Mesothelial cell of epicardium (in vitro differentiated cells): ENCODE data around the gene SDSL. TPM values are rescaled to one million over a fixed set of nuclear protein-coding genes. Genes with fewer than 3 reads are reported as not detected.

Experiments
- DNase-seq, 2 experiments: peaks; one replicate each; pipeline ENCODE4 v3.0.0; 2021; ENCODE audit warnings: low spot score in 2 of 2; ENCODE audit not compliant: unreplicated experiment in 2 of 2
- H3K27ac Mint-ChIP-seq: 2 replicates; pipeline ENCODE4 v1.8.0; 2021; ENCODE audit warnings: mixed read lengths
- H3K27me3 Mint-ChIP-seq: 2 replicates; pipeline ENCODE4 v1.8.0; 2021; ENCODE audit warnings: low read depth, mixed read lengths
- H3K36me3 Mint-ChIP-seq: 2 replicates; pipeline ENCODE4 v1.8.0; 2021; ENCODE audit warnings: mixed read lengths
- H3K4me1 Mint-ChIP-seq: 2 replicates; pipeline ENCODE4 v1.8.0; 2021; ENCODE audit warnings: mixed read lengths
- H3K4me3 Mint-ChIP-seq: 2 replicates; pipeline ENCODE4 v1.8.0; 2021; ENCODE audit warnings: mild to moderate bottlenecking, moderate library complexity, mixed read lengths
- H3K9me3 Mint-ChIP-seq: 2 replicates; pipeline ENCODE4 v1.8.0; 2021; ENCODE audit warnings: mixed read lengths
- CTCF ChIP-seq: fragments of 200-600 bp; sonication (generic); IDR thresholded peaks from one replicate; pipeline ENCODE4 v1.5.0; 2021; ENCODE audit warnings: antibody characterized with exemption; ENCODE audit not compliant: unreplicated experiment
- total RNA-seq: library from RNA; stranded (reverse); gene quantifications from 3 replicates; pipeline ENCODE4 v1.2.1, GENCODE V29; 2021

The SDSL gene
- total RNA-seq, 1 donor from 2014 or later: 11.6 TPM

- Mint-ChIP-seq H3K4me1 (no peaks in the 10 kb centered on the region), H3K27me3 (no peaks in the 10 kb centered on the region), H3K36me3 (peaks cover 17% of the 10 kb centered on the region), H3K9me3 (no peaks in the 10 kb centered on the region), H3K4me3 (no peak overlapping the region), H3K27ac (no peak overlapping the region)
- no peak for TF ChIP-seq CTCF
- DNase-seq: no peak
Observed at GRCh38 chr12:113381220-113381619, 41.0 kb upstream of the SDSL start.

GRCh38 chr12:113382206-113382605, 40.0 kb upstream of the SDSL start:
- H3K27me3 Mint-ChIP-seq: no peaks in the 10 kb centered on the region
- DNase-seq: no peak
- H3K36me3 Mint-ChIP-seq: peaks cover 17% of the 10 kb centered on the region
- no peaks in the 10 kb centered on the region for H3K4me1 Mint-ChIP-seq
- no peak overlapping the region for H3K27ac Mint-ChIP-seq
- no peaks in the 10 kb centered on the region for H3K9me3 Mint-ChIP-seq
- H3K4me3 Mint-ChIP-seq: no peak overlapping the region
- TF ChIP-seq CTCF: no peak

GRCh38 chr12:113384778-113385177, 37.4 kb upstream of the SDSL start:
- Mint-ChIP-seq H3K36me3 (peaks cover 18% of the 10 kb centered on the region), H3K27ac (no peak overlapping the region), H3K4me1 (no peaks in the 10 kb centered on the region), H3K9me3 (no peaks in the 10 kb centered on the region), H3K27me3 (no peaks in the 10 kb centered on the region), H3K4me3 (no peak overlapping the region)
- DNase-seq: no peak
- TF ChIP-seq CTCF: no peak

GRCh38 chr12:113385282-113385882, 36.8 kb upstream of the SDSL start:
- TF ChIP-seq CTCF: no peak
- Mint-ChIP-seq H3K9me3 (no peaks in the 10 kb centered on the region), H3K27ac (no peak overlapping the region), H3K4me1 (no peaks in the 10 kb centered on the region), H3K4me3 (no peak overlapping the region), H3K36me3 (peaks cover 18% of the 10 kb centered on the region), H3K27me3 (no peaks in the 10 kb centered on the region)
- DNase-seq: no peak

- Mint-ChIP-seq H3K27ac (no peak overlapping the region), H3K36me3 (peaks cover 17% of the 10 kb centered on the region), H3K9me3 (no peaks in the 10 kb centered on the region), H3K4me3 (no peak overlapping the region), H3K27me3 (no peaks in the 10 kb centered on the region), H3K4me1 (no peaks in the 10 kb centered on the region)
- no peak for DNase-seq
- no peak for TF ChIP-seq CTCF
Observed at GRCh38 chr12:113386866-113387566, 35.2 kb upstream of the SDSL start.
